GM20000 (cell line): ENCODE measurements around the gene MMRN1.

Experiments
- DNase-seq: peaks from one replicate; pipeline ENCODE4 v3.0.0; 2012; ENCODE audit warnings: low spot score
- CTCF ChIP-seq: IDR thresholded peaks from 2 replicates; pipeline ENCODE4 v1.5.1; 2012; ENCODE audit warnings: mild to moderate bottlenecking, control low read depth; ENCODE audit errors: extremely low read depth, missing control alignments

MMRN1 gene

GRCh38 chr4:89939546-89939945 is 44.9 kb downstream of the MMRN1 start:
- TF ChIP-seq CTCF = no peak
- DNase-seq = no peak

- no peak for DNase-seq
- no peak for TF ChIP-seq CTCF
Measured at GRCh38 chr4:89939994-89940393, 45.3 kb downstream of the MMRN1 start.

- TF ChIP-seq CTCF = no peak
Measured at GRCh38 chr4:89942811-89943210, 48.2 kb downstream of the MMRN1 start.

GRCh38 chr4:89949782-89950387 is 55.2 kb downstream of the MMRN1 start:
- no peak for TF ChIP-seq CTCF
- peak; percentile 4 for DNase-seq

More at GRCh38 chr4:89942811-89943210, 48.2 kb downstream of the MMRN1 start:
- DNase-seq = no peak

GRCh38 chr4:89952458-89952857 is 57.8 kb downstream of the MMRN1 start:
- TF ChIP-seq CTCF = no peak
- DNase-seq = no peak

- no peak for DNase-seq
- no peak for TF ChIP-seq CTCF
Measured at GRCh38 chr4:89954906-89955695, 60.4 kb downstream of the MMRN1 start.
